Stimulated activated CD8-positive, alpha-beta memory T cell treated with anti-CD3 and anti-CD28 coated beads, Interleukin-7, amount 100 ng/mL, for 1 hour (primary cell): ENCODE data around the gene STAC.

Experiments used
- DNase-seq, 2 donors: peaks; one replicate each; pipeline ENCODE4 v3.0.0-alpha.2; 2020; ENCODE audit warnings: low read depth in 2 of 2

STAC gene

GRCh38 chr3:36591959-36592358 is 211.7 kb downstream of the STAC start:
- no peak for DNase-seq

DNA sequence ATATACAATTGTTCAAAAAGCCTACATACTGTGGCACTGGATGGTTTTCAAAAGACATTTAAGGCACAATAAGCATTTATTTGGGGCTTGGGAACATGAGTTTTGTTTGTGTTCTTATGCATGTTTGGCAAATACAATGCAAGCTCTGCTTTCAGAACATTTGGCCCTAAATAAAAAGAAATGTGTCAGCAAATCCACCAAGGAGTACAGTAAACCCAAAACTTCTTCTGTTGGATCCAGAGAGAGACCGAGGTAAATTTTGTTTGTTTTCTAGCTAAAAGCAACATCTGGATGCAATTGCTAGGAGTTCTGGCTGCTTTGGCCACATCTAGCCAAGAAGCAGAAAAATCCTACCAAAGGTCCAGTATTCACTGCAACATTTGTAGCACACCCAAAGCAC is 215.2 kb downstream of the STAC start:
- no peak for DNase-seq

GRCh38 chr3:36596419-36596818 is 216.1 kb downstream of the STAC start:
- no peak for DNase-seq

GRCh38 chr3:36597422-36597821 is 217.1 kb downstream of the STAC start:
- no peak for DNase-seq
